Hematopoietic multipotent progenitor cell treated with erythropoietin and hydrocortisone succinate and interleukin-3 and kit ligand, for 17 days (in vitro differentiated cells): Measurements from ENCODE around the gene MYL3.

Experiments
- DNase-seq: peaks from one replicate; pipeline ENCODE4 v3.0.0-alpha.2; 2015; ENCODE audit warnings: low spot score

MYL3 gene

DNA sequence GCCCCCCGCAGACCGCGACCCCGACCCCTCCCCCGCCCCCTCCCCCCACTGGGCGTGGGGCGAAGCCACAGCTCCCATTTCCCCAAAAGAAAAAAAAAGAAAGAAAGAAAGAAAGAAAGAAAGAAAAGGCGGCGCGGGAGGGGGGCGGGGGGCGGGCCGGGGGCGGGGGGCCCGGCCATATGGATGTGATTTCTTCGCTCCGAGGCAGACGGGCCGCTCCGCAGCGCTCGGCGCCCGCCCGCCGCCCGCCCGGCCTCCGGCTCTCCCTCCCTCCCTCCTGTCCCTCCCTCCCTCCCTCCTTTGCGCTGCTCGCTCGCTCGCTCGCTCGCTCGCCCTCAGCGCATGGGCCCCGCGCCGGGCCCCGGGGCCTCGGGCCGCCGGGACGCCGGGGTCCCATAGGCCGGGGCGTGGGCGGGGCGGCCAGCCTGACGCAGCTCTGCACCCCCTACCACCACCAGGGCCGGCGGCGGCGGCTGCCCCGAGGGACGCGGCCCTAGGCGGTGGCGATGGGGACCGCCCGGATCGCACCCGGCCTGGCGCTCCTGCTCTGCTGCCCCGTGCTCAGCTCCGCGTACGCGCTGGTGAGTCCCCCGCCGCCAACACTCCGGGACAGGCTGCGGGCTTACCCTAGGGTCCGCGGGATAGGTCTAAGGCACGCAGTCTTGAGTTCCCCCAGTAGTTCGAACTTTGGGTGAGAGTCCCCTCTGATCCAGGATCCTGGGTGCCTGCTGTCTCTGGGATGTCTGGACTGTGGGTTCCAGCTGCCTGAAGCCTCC lies 20.0 kb upstream of the MYL3 start:
- DNase-seq, result no peak

DNA sequence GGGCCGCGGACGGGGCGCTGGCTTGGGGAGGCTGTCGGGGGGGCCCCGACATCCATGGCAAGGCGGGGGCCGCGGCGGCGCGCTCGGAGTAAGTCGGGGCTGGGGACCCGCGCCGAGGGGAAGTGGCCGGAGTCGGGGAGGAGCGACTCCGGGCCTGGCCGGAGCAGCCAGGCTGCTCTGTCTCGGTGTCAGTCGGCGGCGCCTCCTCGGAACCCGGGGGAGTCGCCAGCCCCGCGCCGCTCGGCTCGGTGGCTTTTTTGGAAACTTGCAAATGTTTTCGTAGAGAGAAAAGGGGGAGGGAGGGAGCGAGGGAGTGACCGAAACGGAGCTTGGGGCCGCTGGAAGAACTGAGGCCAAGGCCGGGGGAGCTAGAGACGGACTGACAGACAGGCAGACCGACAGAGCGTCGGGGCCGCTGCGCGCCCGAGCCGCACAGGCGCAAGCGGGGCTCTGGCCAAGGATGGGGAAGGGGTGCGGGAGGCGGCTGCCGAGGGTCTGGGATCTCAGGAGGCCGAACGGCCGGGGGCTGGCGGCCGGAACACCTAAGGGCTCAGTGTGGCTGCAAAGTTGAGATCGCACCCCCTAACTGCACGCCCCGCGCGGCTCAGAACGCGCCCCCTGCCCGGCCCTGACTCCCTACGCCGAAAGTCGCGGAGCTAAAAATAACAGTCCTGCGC lies 19.3 kb upstream of the MYL3 start:
- DNase-seq, result no peak

DNA sequence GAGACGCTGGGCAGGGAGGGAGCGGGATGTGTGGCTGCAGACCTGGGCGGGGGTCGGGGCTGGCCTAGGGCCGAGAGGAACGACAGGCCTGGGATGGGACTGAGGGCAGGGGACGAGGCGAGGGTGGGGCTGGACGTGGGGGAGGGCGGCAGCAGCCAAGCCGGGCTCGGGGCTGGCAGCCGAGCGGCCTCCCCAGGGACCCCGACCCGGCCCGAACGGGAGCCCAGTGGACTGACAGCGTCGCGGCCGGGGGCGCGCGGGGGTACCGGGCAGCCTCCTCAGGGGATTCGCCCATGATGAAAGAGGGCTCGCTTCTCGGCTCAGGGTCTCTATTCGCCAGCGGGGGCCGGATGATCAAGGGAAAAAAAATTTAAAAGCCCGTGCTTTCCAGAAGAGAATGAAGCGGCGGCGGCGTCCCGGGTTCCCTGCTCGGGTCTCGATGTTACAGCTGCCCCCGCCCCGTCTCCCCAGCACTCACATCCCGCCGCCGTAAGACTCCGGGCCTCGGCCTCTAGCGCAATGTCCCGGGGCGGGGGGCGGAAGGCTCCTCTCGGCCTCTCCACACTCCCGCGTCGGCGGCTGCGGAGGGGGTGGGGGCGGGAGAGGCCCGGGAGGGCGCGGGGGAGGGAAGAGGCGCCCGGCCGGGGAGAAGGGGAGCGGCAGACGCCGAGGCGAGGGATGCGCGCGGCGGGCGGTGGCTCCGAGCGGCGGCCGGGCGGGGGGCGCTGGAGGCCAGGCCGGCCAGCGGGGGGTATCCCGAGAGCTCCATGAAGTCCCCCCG lies 18.5 kb upstream of the MYL3 start:
- DNase-seq, result no peak

DNA sequence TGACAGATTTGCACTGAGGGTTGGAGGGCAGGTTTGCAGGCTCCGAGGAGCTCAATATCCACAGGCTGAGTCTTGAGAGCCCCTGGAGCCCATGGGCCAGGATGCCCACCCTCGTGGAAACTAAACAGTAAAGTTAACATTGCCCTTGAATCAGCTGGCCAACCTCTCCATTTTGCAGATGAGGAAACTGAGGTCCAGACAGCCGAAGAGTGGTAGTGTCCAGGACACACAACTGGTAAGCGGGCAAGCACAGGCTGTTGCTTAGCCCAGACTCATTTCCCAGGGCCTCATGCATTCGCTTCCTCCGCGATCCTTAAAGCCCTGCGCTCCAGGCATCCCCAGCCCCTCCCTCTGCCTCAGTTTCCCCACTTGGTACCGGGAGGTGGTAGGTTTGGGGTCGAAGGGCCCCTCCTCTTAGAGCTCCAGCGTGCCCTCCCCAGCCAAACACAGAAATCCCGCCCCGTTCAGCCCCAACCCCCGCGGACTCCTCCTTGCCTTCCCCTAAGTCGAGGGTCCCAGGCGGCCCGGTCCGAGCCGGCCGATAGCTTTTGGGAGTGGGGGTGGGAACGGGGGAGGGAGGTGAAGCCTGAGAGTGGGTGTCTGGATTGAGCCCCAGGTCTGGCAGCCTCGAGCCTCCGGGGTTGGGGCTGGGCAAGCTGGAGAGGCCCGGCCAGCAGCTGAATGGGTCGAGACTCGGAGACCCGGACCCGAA lies 17.8 kb upstream of the MYL3 start:
- DNase-seq, result no peak

DNA sequence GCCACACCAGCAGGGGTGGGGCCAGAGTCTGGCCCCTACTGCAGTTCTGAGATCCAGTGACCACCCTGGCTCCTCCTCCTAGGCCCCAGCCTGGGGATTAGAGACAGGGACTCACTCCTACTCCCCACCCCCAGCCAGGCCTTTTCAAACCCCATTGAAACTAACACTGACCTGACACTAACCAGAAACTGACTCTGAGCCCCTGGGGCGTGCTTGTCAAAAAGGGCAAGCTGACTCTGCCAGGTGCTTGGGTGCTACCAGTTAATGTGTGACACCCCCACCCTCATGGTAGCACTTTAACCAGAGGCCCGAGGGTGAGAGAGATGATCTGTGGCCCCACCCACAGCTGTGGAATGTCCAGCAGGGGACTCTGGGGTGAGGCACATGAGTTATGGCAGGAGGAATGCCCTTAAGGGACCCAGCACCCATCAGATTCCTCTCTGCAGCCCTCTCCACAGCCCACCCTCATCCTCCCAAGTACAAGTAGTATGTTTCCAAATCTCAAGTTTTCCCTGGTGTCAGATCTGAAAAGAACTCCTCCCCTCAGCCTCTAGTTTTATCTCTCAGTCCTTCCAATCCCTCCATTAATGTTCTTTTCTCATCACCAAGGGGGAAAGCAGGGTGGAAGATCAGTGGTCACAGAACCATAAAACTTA lies 15.7 kb upstream of the MYL3 start:
- no peak for DNase-seq

DNA sequence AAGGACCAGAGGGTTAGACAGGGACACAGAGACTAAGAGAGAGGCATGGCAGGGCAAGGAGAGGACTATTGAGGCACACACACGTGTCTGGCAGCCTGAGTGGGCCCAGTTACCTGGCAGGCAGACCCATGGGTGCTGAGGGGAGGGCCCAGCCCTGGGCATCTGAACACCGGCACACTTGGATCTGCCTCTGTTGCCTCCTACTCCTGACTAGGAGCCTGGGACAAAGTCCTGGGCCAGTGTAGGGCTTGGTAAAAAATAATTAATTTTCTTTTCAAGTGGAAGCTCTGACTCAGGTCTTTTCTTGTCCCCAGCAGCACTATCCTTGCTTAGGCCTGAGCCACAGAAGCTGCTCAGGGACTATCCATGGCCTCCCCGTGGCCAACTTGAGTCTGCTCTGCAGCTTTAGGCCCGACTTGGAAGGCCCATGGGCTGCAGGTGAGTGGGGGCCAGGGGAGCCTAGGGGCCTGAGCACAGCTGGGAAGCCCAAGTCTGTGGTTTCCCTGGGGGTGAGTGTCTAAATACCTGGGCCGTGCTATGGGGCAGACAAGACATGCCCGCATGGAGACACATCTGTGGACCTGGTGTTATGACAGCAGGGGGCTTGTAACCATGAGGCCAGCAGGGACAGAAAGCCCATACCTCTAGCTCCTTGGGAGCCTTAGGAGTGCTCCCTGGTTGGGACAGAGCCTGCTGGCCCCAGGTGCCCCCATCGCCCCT lies 14.3 kb upstream of the MYL3 start, which contains the start of gene PTH1R:
PTH1R (plus strand) TSS at position 316 of the 720 bp plus-strand sequence. CDS start 5,839 bp downstream, outside the sequence.
- no peak for DNase-seq

DNA sequence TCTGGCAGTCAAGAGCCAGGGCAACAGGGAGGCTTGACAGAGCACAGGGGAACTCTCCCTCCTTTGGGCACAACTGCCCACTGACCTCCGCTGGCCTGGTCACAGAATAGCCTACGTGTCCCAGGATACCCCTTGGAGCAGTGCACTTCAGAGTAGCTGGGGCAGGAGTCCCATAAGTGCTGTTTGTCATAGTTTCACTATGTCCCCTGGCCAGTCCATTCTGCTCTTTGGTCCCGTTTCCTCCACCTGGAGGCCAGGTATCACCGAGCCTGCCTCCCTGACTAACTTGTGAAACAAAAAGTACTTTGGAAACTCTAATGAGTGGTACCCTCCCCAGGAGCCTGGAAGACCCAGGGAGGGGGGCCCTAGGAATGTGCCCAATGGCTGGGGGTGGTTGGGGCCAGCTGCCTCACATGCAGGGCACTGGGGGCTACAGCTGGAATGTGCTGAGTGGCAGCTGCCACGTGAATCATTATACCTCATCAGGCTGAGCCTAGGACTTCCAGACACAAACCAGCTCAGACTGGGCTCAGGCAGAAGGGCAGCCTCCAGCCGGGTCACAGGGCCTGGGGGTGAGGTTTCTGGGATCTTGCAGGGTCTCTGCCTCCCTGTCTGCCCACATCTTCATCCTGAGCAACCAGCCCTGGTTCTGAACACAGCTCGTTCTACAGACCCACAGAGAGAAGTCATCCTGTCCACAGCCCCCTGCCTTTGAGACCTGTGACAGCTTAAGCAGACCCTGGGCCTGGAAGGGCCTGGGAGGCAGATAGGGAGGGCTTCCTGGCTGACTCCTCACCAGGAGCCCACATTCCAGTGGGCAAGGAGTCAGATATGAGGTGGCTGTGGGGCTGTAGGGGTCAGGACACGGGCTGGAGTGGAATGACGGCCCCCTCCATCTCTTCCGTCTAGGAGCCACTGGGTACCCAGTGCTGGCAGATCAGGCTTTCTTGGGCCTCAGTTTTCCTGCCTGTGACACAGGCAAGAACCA lies 13.4 kb upstream of the MYL3 start:
- DNase-seq, result no peak

DNA sequence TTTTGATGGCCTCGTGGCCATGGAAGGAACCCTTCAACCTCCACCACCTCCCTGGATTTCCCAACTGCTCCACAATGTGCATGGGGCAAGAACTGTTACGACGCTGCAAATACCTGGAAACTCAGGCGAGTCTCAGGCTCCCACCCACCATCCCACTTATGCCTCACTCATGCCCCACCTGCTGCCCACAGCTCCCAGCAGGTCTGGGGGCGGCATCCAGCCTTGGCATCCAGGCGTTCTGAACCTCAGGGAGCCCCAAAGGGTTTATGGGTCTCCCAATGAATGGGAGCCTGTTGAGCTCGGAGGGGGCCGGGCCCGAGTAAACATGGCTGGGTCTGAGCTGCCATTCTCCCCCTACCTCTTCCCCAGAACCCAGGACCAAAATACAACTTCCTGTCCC lies 12.3 kb upstream of the MYL3 start:
- DNase-seq, result no peak

DNA sequence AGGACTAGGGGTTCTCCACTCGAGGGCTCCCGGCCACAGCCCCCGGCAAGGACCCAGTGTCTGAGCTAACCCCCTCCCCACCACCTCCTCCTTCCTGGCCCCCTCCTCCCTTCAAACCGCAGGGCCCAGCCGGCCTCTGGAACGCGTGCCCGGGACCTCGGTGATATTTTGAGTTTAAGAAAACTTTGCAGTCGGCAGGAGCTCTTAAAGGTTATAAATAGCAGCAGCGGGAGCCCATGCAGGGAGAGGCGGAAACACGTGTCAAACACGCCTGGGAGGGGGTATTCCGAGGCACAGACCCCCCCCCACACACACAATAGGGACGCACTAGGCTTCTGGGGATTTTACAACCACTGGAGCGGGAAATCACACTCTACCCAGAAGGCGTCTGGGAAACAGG lies 11.2 kb upstream of the MYL3 start:
- DNase-seq, result no peak

DNA sequence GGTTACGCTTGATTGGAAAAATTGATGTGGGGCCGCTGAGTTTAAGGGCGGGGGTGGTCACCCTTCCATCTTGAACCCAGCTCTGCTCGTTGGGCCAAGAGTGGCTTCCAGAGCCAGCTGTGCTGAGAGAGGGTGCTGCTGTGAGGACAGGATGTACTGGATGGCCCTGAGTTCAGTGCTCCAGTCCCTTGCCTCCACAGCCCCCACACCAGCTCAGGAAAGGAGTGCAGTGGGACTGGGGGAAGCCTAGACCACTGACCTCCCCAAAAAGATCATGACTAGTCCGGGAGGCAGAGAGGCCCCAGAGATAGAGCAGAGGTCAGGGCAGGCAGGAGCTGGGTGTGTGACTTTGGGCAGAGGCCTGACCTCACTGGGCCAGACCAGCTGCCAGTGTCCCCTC lies 10.3 kb upstream of the MYL3 start:
- DNase-seq, result no peak

DNA sequence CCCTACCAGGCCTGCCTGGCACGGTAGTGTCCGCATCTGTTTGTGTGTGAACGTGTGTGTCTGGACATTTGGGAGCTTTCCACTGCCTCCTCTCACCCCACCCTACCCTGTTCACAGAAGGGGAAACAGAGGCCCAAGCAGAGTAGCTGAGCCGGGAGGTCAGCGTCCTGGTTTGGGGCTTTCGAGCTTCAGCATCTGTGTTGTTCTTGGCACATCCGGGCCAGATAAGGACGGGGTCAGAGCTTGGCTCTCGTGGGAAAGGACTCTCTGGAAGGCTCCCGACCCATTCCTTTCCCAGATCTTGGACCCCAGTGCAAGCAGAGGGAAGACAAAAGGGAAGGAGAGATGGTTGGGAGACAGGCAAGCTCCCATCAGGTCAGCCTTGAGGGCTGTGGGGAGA lies 8.0 kb upstream of the MYL3 start:
- DNase-seq, result no peak

DNA sequence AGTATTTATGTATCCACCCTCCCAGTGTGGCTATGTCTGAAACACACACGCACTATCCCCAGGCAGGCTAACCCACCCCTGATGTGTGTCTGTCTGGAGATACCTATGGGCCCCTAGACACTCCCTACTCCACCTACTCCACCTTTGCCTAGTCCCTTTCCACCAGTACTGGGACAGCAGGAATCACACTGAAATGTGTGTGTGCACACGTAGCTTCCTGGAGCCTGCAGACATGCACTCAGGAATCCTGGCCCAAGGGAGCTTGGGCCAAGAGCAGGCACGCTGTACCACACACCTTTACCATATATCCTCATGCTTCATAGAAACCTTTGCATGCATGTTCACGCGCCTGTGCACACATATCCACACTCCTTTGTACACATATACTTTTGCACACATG lies 7.4 kb upstream of the MYL3 start:
- no peak for DNase-seq

DNA sequence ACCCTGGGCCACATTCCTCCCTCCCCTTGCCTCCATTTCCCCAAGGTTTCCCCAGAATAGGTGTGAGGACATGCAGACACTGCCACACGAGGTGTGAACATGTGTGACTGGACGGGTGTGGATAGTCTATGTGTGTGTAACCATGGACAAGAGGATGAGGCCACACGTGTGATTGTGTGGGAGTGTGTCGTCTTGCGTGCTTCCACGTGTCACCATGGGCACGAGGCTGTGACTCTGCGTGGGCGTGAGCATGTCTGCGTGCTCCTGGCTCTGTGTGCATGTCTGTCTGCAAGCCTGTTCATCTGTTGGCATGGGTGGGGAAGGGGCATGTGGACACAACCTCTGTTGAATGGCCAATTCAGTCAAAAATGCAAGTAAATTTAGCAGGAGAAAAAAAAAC lies 6.2 kb upstream of the MYL3 start:
- DNase-seq, result no peak

DNA sequence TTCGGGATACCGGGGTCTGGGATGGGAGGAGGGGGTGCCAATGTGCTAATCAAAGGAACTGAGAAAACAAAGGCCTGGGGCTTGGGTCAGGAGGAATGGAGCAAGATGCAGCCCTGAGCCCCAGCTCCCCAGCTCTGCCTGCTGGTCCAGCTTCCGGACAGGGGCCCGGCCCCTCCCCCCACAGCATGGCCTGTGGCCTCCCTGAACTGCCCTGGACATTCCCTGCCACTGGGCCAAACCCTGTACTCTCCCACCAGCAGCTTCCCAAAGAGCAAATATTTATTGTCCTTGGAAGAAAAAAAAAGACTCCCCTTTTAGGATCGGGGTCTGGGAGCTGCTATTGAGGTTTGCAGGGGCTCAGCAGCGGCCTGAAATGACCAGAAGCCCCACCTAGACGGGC lies 5.7 kb upstream of the MYL3 start:
- DNase-seq, result no peak

DNA sequence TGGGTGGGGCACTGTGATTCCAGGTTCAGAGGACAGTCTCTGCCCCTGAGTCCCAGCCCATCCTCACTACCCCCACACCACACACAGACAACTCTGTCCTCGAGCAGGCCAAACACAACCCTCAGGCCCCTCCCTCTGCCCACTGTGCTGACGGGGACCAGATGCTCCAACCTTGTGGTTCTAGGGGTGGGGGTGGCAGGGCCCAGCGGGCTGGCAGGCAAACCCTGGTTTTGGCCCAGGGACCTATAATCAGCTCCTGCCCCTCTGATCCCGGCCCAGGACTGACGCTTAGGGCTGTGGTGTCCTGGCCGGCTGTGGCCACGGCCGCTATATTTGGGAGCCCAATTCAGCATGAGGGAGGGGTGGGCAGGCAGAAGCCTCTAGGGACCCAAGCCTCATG lies 5.0 kb upstream of the MYL3 start:
- no peak for DNase-seq

DNA sequence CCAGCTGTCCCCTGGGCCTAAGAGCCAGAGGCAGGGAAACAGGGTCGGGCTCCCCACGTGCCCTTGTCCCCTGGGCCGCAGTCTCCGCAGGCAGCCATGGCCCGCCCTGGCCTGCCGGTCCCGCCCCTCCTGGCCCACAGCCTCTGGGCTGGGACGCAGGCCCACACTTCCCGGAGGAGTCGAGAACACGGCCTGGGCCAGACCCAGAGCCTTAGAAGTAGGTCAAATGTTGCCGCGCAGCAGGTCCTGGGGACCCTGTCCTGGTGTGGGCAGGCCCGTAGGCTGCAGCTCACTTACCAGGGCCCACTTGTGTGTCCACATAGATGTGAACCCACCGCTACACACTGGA lies 4.3 kb upstream of the MYL3 start:
- no peak for DNase-seq

DNA sequence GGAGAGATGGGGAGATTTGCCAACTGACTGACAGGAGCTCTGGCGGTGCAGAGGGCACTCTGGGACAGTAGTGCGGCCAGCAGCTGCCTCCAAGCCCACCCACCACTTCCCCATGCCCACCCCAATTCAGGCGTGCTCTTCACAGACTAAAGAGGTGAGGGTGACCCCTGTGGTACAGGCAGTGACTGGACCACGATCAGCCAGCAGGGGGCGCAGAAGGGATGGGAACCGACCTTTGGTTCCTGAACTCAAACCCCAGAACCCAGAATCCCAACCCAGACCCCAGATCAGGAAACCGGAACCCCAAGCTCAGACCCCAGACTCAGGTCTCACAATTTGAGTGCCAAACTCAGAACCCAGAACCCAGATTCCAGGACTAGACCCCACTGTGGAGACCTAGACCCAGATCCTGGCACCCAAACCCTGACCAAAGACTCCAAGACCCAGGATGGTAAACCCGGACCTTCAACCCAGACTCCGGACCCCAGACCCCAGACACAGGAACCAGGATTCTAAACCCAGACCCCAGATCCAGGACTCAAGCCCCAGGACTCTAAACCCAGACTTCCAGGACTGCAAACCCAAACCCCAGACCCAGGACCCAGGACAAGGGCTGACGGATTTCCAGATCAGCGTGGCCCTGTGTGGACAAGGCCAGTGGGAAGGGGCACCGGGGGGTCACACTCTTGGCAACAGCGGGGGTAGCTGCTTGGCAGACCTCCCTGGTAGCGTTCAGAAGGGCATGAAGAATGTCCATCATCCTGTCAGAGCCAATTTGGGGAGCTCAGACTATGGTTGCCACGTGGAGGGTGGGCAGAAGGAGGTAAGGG lies 3.7 kb upstream of the MYL3 start:
- DNase-seq, result peak; percentile 73

DNA sequence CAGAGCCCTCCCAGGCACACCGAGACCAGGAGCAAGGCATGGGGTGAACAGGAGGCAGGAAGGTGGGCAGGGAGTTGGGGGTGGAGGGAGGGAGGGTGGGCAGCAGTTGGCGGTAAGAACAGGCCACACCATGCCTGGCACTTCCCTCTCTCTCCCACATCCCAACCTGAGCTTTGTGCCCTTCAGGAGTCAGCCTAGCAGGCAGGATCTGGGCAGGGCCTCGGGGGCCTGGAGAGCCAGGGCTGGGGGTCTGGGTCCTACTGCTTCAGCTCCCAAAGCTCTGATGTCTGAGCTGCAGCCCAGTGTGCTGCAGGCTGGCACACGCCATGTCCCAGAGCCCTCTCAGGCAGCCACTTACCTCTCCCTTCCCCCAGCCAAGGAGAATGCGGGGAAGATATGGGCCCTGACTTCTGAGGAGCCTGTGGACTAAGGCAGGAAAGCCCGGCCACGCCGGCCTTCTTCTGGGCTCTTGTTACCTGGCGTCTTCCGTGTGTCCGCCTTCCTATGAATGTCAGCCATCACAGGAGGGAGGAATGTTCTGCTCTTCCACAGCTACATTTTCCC lies 2.9 kb upstream of the MYL3 start:
- DNase-seq, result no peak

DNA sequence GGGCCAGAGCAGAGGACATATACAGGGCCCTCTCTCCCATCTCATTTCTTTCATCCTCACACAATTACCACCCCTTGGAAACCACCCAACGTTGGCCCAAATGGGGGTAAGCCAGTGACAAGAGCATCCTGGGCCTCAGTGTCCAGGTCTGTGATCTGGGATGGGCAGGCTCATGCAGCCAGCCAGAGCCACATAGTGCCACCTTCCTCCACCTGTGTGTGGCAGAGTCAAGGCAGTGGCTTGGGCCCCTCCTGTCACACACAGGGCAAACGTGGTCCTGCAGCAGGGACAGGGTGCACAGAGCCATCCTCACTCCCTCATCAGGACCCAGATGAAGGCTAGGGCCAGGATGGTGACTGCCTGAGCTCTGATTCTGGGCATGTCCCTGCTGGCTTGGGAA lies 2.3 kb upstream of the MYL3 start:
- DNase-seq, result no peak
